Naive thymus-derived CD8-positive, alpha-beta T cell (primary cell): ENCODE measurements around the gene STK36. TPM values are rescaled to one million over a fixed set of nuclear protein-coding genes. Genes with fewer than 3 reads are reported as not detected.

Experiments
- ATAC-seq, 2 donors: fragments of 150-1000 bp; cut with Tn5 transposase in 1 of 2; sonication (Bioruptor Pico), chemical (Tn5 transposase) in 1 of 2; 1 replicate in 1 of 2; 2 replicates in 1 of 2; pipeline ENCODE4 v1.10.0; 2021; ENCODE audit warnings: mild to moderate bottlenecking in 2 of 2, moderate library complexity in 2 of 2
- POLR2A ChIA-PET: fragments of 350-600 bp; sonication (Branson Sonifier 250); formaldehyde crosslinking; loops from one replicate; lab custom pipeline; 2021; ENCODE audit warnings: antibody characterized with exemption; lab: Charles Lee
- DNase-seq, 10 donors: peaks; one replicate each; pipeline versions ENCODE4 v3.0.0 to v3.0.0-alpha.2; 2020 to 2022
- H3K27ac Mint-ChIP-seq, 10 donors: one replicate each; pipeline ENCODE4 v1.8.0; 2020 to 2022; ENCODE audit warnings: mild to moderate bottlenecking in 10 of 10, mixed read lengths in 10 of 10, moderate library complexity in 4 of 10, inconsistent platforms in 1 of 10
- H3K27me3 Mint-ChIP-seq, 5 donors: one replicate each; pipeline ENCODE4 v1.8.0; 2021 to 2022; ENCODE audit warnings: mixed read lengths in 5 of 5
- H3K36me3 Mint-ChIP-seq, 3 donors: one replicate each; pipeline ENCODE4 v1.8.0; 2020 to 2022; ENCODE audit warnings: mixed read lengths in 3 of 3, mild to moderate bottlenecking in 2 of 3, inconsistent platforms in 1 of 3
- H3K4me1 Mint-ChIP-seq, 4 donors: one replicate each; pipeline ENCODE4 v1.8.0; 2021 to 2022; ENCODE audit warnings: mixed read lengths in 4 of 4
- H3K4me3 Mint-ChIP-seq, 10 donors: one replicate each; pipeline ENCODE4 v1.8.0; 2020 to 2022; ENCODE audit warnings: mild to moderate bottlenecking in 10 of 10, mixed read lengths in 10 of 10, moderate library complexity in 6 of 10, inconsistent platforms in 1 of 10
- H3K9me3 Mint-ChIP-seq, 9 donors: one replicate each; pipeline ENCODE4 v1.8.0; 2020 to 2022; ENCODE audit warnings: mixed read lengths in 9 of 9, mild to moderate bottlenecking in 3 of 9, inconsistent platforms in 1 of 9, moderate library complexity in 1 of 9
- polyA plus RNA-seq, 3 donors: library from polyadenylated mRNA; unstranded; fragments of 300-500 nt; fragmentation: Illumina TruSeq; gene quantifications; one replicate each; pipeline ENCODE4 v1.2.3, GENCODE V29; 2021
- total RNA-seq, 8 experiments: library from RNA in 2 of 8; stranded (reverse) in 2 of 8; gene quantifications; one replicate each; pipeline ENCODE4 v1.2.3 and lab custom pipeline; 2021 to 2026

STK36 gene
- total and polyA plus RNA-seq, 5 experiments from 2014 or later = 3.1 to 22.5 (median 4.3) TPM

- no peak overlapping the region for H3K4me3 Mint-ChIP-seq
- POLR2A ChIA-PET = no interaction called here
- no peaks in the 10 kb centered on the region for H3K9me3 Mint-ChIP-seq
- ATAC-seq = no peak
- peak overlapping the region in 1 of 10 donors; percentile 18 for H3K27ac Mint-ChIP-seq
- H3K27me3 Mint-ChIP-seq = no peaks in the 10 kb centered on the region
- DNase-seq = no peak
- H3K4me1 Mint-ChIP-seq = peaks cover 3 to 17% (median 10%) of the 10 kb centered on the region in 4 donors
- H3K36me3 Mint-ChIP-seq = peaks cover 4 to 82% (median 18%) of the 10 kb centered on the region in 3 donors
Measured at GRCh38 chr2:218645126-218645525, 26.8 kb upstream of the STK36 start.

- ATAC-seq (peak; percentile 83 to 89), DNase-seq (peak in 9 of 10 donors; percentile 21 to 77 (median 44))
- Mint-ChIP-seq H3K9me3 (no peaks in the 10 kb centered on the region), H3K27me3 (no peaks in the 10 kb centered on the region), H3K36me3 (peaks cover 4 to 88% (median 19%) of the 10 kb centered on the region in 3 donors), H3K4me3 (no peak overlapping the region), H3K27ac (peak overlapping the region in 5 of 10 donors; percentile 3 to 81 (median 55)), H3K4me1 (peaks cover 3 to 20% (median 13%) of the 10 kb centered on the region in 4 donors)
- POLR2A ChIA-PET = no interaction called here
Measured at GRCh38 chr2:218648088-218648786, 23.6 kb upstream of the STK36 start.

GRCh38 chr2:218648787-218649100 is 23.1 kb upstream of the STK36 start:
- H3K4me1 Mint-ChIP-seq = peaks cover 3 to 20% (median 13%) of the 10 kb centered on the region in 4 donors
- ATAC-seq (no peak), DNase-seq (no peak)
- no peaks in the 10 kb centered on the region for H3K27me3 Mint-ChIP-seq
- H3K36me3 Mint-ChIP-seq = peaks cover 4 to 90% (median 19%) of the 10 kb centered on the region in 3 donors
- POLR2A ChIA-PET = interaction anchor here (0.6 to 1.4 kb wide), 2 partner anchors 10 to 81 kb away, joined by 4 read pairs; partner anchors contain the start of genes BCS1L, USP37 and ZNF142
- peak overlapping the region in 4 of 10 donors; percentile 12 to 81 (median 62) for H3K27ac Mint-ChIP-seq
- no peaks in the 10 kb centered on the region for H3K9me3 Mint-ChIP-seq
- no peak overlapping the region for H3K4me3 Mint-ChIP-seq

GRCh38 chr2:218655751-218656150 is 16.1 kb upstream of the STK36 start:
- no peaks in the 10 kb centered on the region for H3K27me3 Mint-ChIP-seq
- POLR2A ChIA-PET = no interaction called here
- peaks cover 0 to 64% (median 3%) of the 10 kb centered on the region in 3 donors for H3K36me3 Mint-ChIP-seq
- H3K4me1 Mint-ChIP-seq = peaks cover 12 to 56% (median 35%) of the 10 kb centered on the region in 4 donors
- H3K9me3 Mint-ChIP-seq = no peaks in the 10 kb centered on the region
- ATAC-seq (no peak), DNase-seq (no peak)
- H3K4me3 Mint-ChIP-seq = no peak overlapping the region
- no peak overlapping the region for H3K27ac Mint-ChIP-seq

- H3K36me3 Mint-ChIP-seq = peaks cover 0 to 56% (median 3%) of the 10 kb centered on the region in 3 donors
- DNase-seq (peak in 8 of 10 donors; percentile 9 to 36 (median 18)), ATAC-seq (peak in 1 of 2 donors; percentile 31)
- H3K4me1 Mint-ChIP-seq = peaks cover 17 to 46% (median 35%) of the 10 kb centered on the region in 4 donors
- no peaks in the 10 kb centered on the region for H3K9me3 Mint-ChIP-seq
- POLR2A ChIA-PET = interaction anchor here (0.7 to 4.9 kb wide), 13 partner anchors 9 to 733 kb away, joined by 3 to 61 read pairs (median 4); partner anchors contain the start of genes AAMP, ARPC2, DNAJB2 and PNKD
- peak overlapping the region; percentile 94 to 100 (median 99) for H3K4me3 Mint-ChIP-seq
- H3K27ac Mint-ChIP-seq = peak overlapping the region; percentile 89 to 98 (median 95)
- no peaks in the 10 kb centered on the region for H3K27me3 Mint-ChIP-seq
Measured at GRCh38 chr2:218658671-218659257, 13.1 kb upstream of the STK36 start.

GRCh38 chr2:218659258-218659987 is 12.5 kb upstream of the STK36 start, which contains the start of the genes BCS1L and ZNF142:
Gene BCS1L (plus strand): TSS chr2:218659683. CDS start chr2:218660988, 1,305 bp downstream.
Gene ZNF142 (minus strand): TSS chr2:218659623. CDS start chr2:218656429, 3,194 bp downstream.
- H3K27me3 Mint-ChIP-seq = no peaks in the 10 kb centered on the region
- H3K9me3 Mint-ChIP-seq = no peaks in the 10 kb centered on the region
- peak within 1 kb of the TSS; percentile 94 to 100 (median 99) for H3K4me3 Mint-ChIP-seq
- DNase-seq (peak; percentile 76 to 95 (median 90)), ATAC-seq (peak; percentile 97 to 98)
- H3K36me3 Mint-ChIP-seq = peaks cover 0 to 57% (median 3%) of the 10 kb centered on the region in 3 donors
- peak within 1 kb of the TSS; percentile 89 to 98 (median 95) for H3K27ac Mint-ChIP-seq
- POLR2A ChIA-PET = interaction anchor here (0.6 to 4.9 kb wide), 14 partner anchors 10 to 733 kb away, joined by 3 to 61 read pairs (median 4); partner anchors contain the start of genes AAMP, ARPC2, DNAJB2 and PNKD
- peaks cover 17 to 46% (median 35%) of the 10 kb centered on the region in 4 donors for H3K4me1 Mint-ChIP-seq

- H3K27ac Mint-ChIP-seq = peak overlapping the region; percentile 89 to 98 (median 95)
- H3K27me3 Mint-ChIP-seq = no peaks in the 10 kb centered on the region
- H3K36me3 Mint-ChIP-seq = peaks cover 0 to 57% (median 3%) of the 10 kb centered on the region in 3 donors
- H3K4me3 Mint-ChIP-seq = peak overlapping the region; percentile 94 to 100 (median 99)
- H3K4me1 Mint-ChIP-seq = peaks cover 17 to 45% (median 35%) of the 10 kb centered on the region in 4 donors
- DNase-seq = no peak
- no peaks in the 10 kb centered on the region for H3K9me3 Mint-ChIP-seq
- POLR2A ChIA-PET = interaction anchor here (0.6 to 4.9 kb wide), 10 partner anchors 11 to 732 kb away, joined by 3 to 61 read pairs (median 6); partner anchors contain the start of genes AAMP, ARPC2, PNKD and RNF25
- no peak for ATAC-seq
Measured at GRCh38 chr2:218659988-218660358, 11.9 kb upstream of the STK36 start.

GRCh38 chr2:218662377-218662776 is 9.5 kb upstream of the STK36 start:
- Mint-ChIP-seq H3K9me3 (no peaks in the 10 kb centered on the region), H3K27me3 (no peaks in the 10 kb centered on the region), H3K4me1 (peaks cover 15 to 32% (median 27%) of the 10 kb centered on the region in 4 donors), H3K36me3 (peaks cover 0 to 57% (median 5%) of the 10 kb centered on the region in 3 donors), H3K4me3 (peak overlapping the region in 2 of 10 donors; percentile 20 to 28), H3K27ac (peak overlapping the region in 1 of 10 donors; percentile 29)
- DNase-seq (no peak), ATAC-seq (no peak)
- POLR2A ChIA-PET = interaction anchor here (1.5 to 4.9 kb wide), 2 partner anchors 9 to 10 kb away, joined by 5 to 61 read pairs; partner anchors contain the start of genes RNF25 and STK36

- H3K4me1 Mint-ChIP-seq = peaks cover 15 to 27% (median 24%) of the 10 kb centered on the region in 4 donors
- POLR2A ChIA-PET = interaction anchor here (0.6 to 1.5 kb wide), 2 partner anchors 9 to 515 kb away, joined by 3 to 5 read pairs; partner anchors contain the start of genes RNF25 and STK36
- no peaks in the 10 kb centered on the region for H3K9me3 Mint-ChIP-seq
- H3K36me3 Mint-ChIP-seq = peaks cover 0 to 57% (median 5%) of the 10 kb centered on the region in 3 donors
- ATAC-seq = no peak
- H3K4me3 Mint-ChIP-seq = peak overlapping the region in 1 of 10 donors; percentile 20
- peak overlapping the region in 1 of 10 donors; percentile 29 for H3K27ac Mint-ChIP-seq
- no peaks in the 10 kb centered on the region for H3K27me3 Mint-ChIP-seq
- no peak for DNase-seq
Measured at GRCh38 chr2:218662827-218663226, 9.1 kb upstream of the STK36 start.

GRCh38 chr2:218663901-218664300 is 8.0 kb upstream of the STK36 start:
- Mint-ChIP-seq H3K4me3 (no peak overlapping the region), H3K4me1 (peaks cover 12 to 17% (median 15%) of the 10 kb centered on the region in 4 donors), H3K9me3 (no peaks in the 10 kb centered on the region), H3K27me3 (no peaks in the 10 kb centered on the region), H3K27ac (peak overlapping the region in 2 of 10 donors; percentile 4 to 17), H3K36me3 (peaks cover 0 to 60% (median 5%) of the 10 kb centered on the region in 3 donors)
- DNase-seq (no peak), ATAC-seq (no peak)
- POLR2A ChIA-PET = interaction anchor here (1.5 kb wide), 1 partner anchor 8 kb away, joined by 5 read pairs; the partner anchor contains the start of genes RNF25 and STK36

- H3K4me1 Mint-ChIP-seq = peaks cover 9 to 15% (median 12%) of the 10 kb centered on the region in 4 donors
- no peak for ATAC-seq
- DNase-seq = no peak
- no peak overlapping the region for H3K4me3 Mint-ChIP-seq
- H3K27me3 Mint-ChIP-seq = no peaks in the 10 kb centered on the region
- no peaks in the 10 kb centered on the region for H3K9me3 Mint-ChIP-seq
- peaks cover 0 to 60% (median 5%) of the 10 kb centered on the region in 3 donors for H3K36me3 Mint-ChIP-seq
- POLR2A ChIA-PET = no interaction called here
- H3K27ac Mint-ChIP-seq = peak overlapping the region in 2 of 10 donors; percentile 33 to 49
Measured at GRCh38 chr2:218664653-218665052, 7.2 kb upstream of the STK36 start.
